ENCODE measurements around the gene LRRC27.

DNA sequence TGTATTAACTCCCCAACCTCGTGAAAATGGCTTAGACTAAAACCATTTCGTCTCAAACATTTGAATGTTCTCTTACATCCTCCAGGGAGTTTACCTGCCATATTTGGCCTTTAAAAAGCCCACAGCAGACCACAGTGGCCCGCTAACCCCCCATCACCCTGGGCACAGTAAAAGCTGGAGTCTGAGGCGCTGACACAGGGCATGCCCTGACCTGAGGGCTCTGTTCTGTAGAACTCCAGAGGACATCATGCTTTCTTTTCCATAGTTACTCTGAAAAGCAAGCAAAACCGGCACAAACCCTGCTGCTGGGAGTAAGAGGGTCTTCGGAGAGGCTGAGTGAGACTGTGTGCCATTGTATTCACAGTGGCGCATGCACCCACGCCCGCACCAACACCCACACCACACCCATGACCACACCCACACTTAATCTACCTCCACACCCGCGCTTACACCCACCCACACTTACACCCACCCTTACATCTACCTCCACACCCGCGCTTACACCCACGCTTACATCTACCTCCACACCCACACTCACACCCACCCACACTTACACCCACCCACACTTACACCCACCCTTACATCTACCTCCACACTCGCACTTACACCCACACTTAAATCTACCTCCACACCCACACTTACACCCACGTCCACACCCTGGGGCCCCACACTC lies 32.1 kb downstream of the LRRC27 start:
- TF ChIP-seq EZH2 (IDR thresholded peaks at IDR 0.05; ENCODE audit: insufficient read depth, poor library complexity, severe bottlenecking), result no peak
- TF ChIP-seq EZH2phosphoT487 (IDR thresholded peaks at IDR 0.05; ENCODE audit: insufficient read depth, low read depth), result no peak
